Inflammatory macrophage (primary cell): Measurements from ENCODE around the gene CNOT3.
"Not testable (repeated sequence)": the region's sequence is repeated elsewhere in the genome, so short reads cannot be mapped to it uniquely, and the experiment has no call there.

Source experiments
- DNase-seq, 2 donors: peaks; one replicate each; pipeline ENCODE4 v3.0.0-alpha.2; 2020 to 2022

Gene CNOT3

GRCh38 chr19:54172471-54173358 is 35.2 kb downstream of the CNOT3 start, which contains the start of gene TMC4:
TSS of gene TMC4 (minus strand) at chr19:54173160. CDS start at chr19:54173117, 43 bp downstream.
- DNase-seq: no peak

- DNase-seq: no peak
Observed at GRCh38 chr19:54173359-54173699, 35.8 kb downstream of the CNOT3 start.

- no peak for DNase-seq
Observed at GRCh38 chr19:54173951-54174834, 36.6 kb downstream of the CNOT3 start.

- no peak for DNase-seq
Observed at GRCh38 chr19:54178581-54179261, 41.2 kb downstream of the CNOT3 start.

- DNase-seq: no peak
Observed at GRCh38 chr19:54179262-54179852, 41.8 kb downstream of the CNOT3 start.

- peak; percentile 29 to 33 for DNase-seq
Observed at GRCh38 chr19:54179921-54180461, 42.4 kb downstream of the CNOT3 start.

GRCh38 chr19:54180691-54181091 is 43.1 kb downstream of the CNOT3 start:
- no peak for DNase-seq

- not testable (repeated sequence) for DNase-seq
Observed at GRCh38 chr19:54181894-54182293, 44.3 kb downstream of the CNOT3 start.

GRCh38 chr19:54183431-54183830 is 45.9 kb downstream of the CNOT3 start:
- DNase-seq: no peak

- DNase-seq: no peak
Observed at GRCh38 chr19:54186351-54186750, 48.8 kb downstream of the CNOT3 start.

GRCh38 chr19:54186934-54187381 is 49.4 kb downstream of the CNOT3 start:
- DNase-seq: no peak

- DNase-seq: peak in 1 of 2 donors; percentile 15
Observed at GRCh38 chr19:54188215-54188871, 50.8 kb downstream of the CNOT3 start.

GRCh38 chr19:54189145-54189734 is 51.7 kb downstream of the CNOT3 start, which contains the start of gene MBOAT7:
TSS of gene MBOAT7 (minus strand) at chr19:54189580. CDS start at chr19:54188508, 1,072 bp downstream.
- DNase-seq: no peak

GRCh38 chr19:54189735-54190502 is 52.4 kb downstream of the CNOT3 start:
- peak; percentile 100 for DNase-seq

GRCh38 chr19:54190503-54191010 is 53.0 kb downstream of the CNOT3 start:
- peak; percentile 100 for DNase-seq

GRCh38 chr19:54191011-54191810 is 53.6 kb downstream of the CNOT3 start, which contains the start of gene TSEN34:
TSS of gene TSEN34 (plus strand) at chr19:54191308. CDS start at chr19:54191365, 57 bp downstream.
- DNase-seq: peak; percentile 78 to 88

- peak in 1 of 2 donors; percentile 10 for DNase-seq
Observed at GRCh38 chr19:54191811-54192453, 54.4 kb downstream of the CNOT3 start.

- no peak for DNase-seq
Observed at GRCh38 chr19:54193011-54193410, 55.4 kb downstream of the CNOT3 start.
